Bronchial epithelial cell (primary cell): ENCODE measurements around the gene HOXA3. TPM values are rescaled to one million over a fixed set of nuclear protein-coding genes. Genes with fewer than 3 reads are reported as not detected.

ENCODE experiments used
- DNase-seq: peaks from one replicate; pipeline ENCODE4 v3.0.0-alpha.2; 2010; ENCODE audit warnings: low read depth
- FAIRE-seq: peaks from 2 replicates; lab custom pipeline; 2011; peaks lifted over from hg19 to GRCh38; lab: Jason Lieb, UNC
- H3K27me3 ChIP-seq: 2 replicates; pipeline ENCODE4 v1.5.1; 2011; ENCODE audit warnings: low read length; ENCODE audit not compliant: control insufficient read depth, insufficient read depth
- H3K36me3 ChIP-seq: 2 replicates; pipeline ENCODE4 v1.5.1; 2011; ENCODE audit warnings: low read length; ENCODE audit not compliant: control insufficient read depth, insufficient read depth
- H3K4me3 ChIP-seq: 2 replicates; pipeline ENCODE4 v1.5.1; 2011; ENCODE audit warnings: mild to moderate bottlenecking, low read depth, low read length, control low read depth
- CTCF ChIP-seq: IDR thresholded peaks from 2 replicates; pipeline ENCODE4 v1.5.1; 2011; ENCODE audit warnings: mild to moderate bottlenecking, moderate library complexity, low read length, control low read depth, inconsistent platforms; ENCODE audit not compliant: insufficient read depth, severe bottlenecking
- total RNA-seq: library from RNA; depleted of rRNA; stranded (reverse); fragments of >200 nt; gene quantifications from 2 replicates; pipeline ENCODE4 v1.2.1, GENCODE V29; 2014

The HOXA3 gene
- total RNA-seq, 1 donor from 2014 or later: not detected

GRCh38 chr7:27097686-27098577, 54.5 kb downstream of the HOXA3 start:
- no peak overlapping the region for H3K4me3 ChIP-seq
- no peak for TF ChIP-seq CTCF
- peaks cover 35% of the 10 kb centered on the region for H3K27me3 ChIP-seq
- no peak for FAIRE-seq
- peak; percentile 59 for DNase-seq
- no peaks in the 10 kb centered on the region for H3K36me3 ChIP-seq

GRCh38 chr7:27096768-27097514, 55.4 kb downstream of the HOXA3 start:
- FAIRE-seq (no peak), DNase-seq (no peak)
- H3K36me3 ChIP-seq: no peaks in the 10 kb centered on the region
- TF ChIP-seq CTCF: peak; percentile 1
- peak overlapping the region; percentile 58 for H3K4me3 ChIP-seq
- H3K27me3 ChIP-seq: peaks cover 33% of the 10 kb centered on the region

- peak within 1 kb of the TSS; percentile 58 for H3K4me3 ChIP-seq
Measured at GRCh38 chr7:27095897-27096767, 56.3 kb downstream of the HOXA3 start, which contains the start of gene HOXA1. TSS of gene HOXA1 (minus strand) at chr7:27096000. CDS start at chr7:27095912, 88 bp downstream.

GRCh38 chr7:27095050-27095896, 57.1 kb downstream of the HOXA3 start:
- Histone ChIP-seq H3K4me3 (peak overlapping the region; percentile 58), H3K27me3 (peaks cover 29% of the 10 kb centered on the region), H3K36me3 (no peaks in the 10 kb centered on the region)
- no peak for DNase-seq
- TF ChIP-seq CTCF: no peak
- FAIRE-seq: no peak

More at GRCh38 chr7:27095897-27096767, 56.3 kb downstream of the HOXA3 start, which contains the start of gene HOXA1:
- Histone ChIP-seq H3K36me3 (no peaks in the 10 kb centered on the region), H3K27me3 (peaks cover 31% of the 10 kb centered on the region)
- no peak for TF ChIP-seq CTCF
- DNase-seq (peak; percentile 74), FAIRE-seq (no peak)
